ENCODE measurements around the gene ESAM.
"Not testable (repeated sequence)": the region's sequence is repeated elsewhere in the genome, so short reads cannot be mapped to it uniquely, and the experiment has no call there.

Gene ESAM

DNA sequence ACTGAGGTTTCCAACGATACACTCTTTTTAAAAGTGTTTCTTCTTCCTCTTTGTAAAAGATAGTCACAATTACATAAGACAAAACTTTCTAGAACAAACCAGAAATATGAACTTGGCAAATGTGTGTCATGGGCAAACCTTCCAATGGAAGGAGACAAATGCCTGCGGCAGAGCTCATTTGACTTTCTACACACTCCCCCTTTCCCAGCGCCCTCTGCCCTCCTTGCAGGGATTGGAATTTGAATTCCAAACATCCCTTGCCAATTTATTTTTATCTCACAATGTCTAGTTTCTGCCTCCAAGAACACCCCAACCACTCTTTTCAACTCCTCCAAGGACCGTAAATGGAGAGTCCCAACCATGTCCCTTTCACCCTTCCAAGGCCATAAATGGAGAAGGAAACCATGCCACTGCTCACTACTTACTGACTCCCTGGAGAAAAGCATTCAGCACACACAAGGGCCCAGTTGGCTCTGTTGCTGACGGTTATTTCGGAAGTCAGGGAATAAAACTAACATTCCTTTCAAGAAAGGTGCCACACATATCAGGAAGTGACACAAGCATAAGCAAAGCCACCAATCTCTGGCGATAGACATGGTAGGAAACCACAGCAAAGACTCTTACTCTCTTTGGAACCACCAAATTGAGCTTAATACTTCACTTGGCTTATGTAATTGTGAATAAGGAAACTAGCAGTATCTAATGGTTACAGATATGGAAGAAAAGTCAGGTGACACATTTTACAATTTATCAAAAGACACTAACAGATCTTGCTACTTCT is 15.0 kb upstream of the ESAM start:
- no peak overlapping the region for H3K4me3 ChIP-seq (ENCODE audit: low read depth, low read length)

DNA sequence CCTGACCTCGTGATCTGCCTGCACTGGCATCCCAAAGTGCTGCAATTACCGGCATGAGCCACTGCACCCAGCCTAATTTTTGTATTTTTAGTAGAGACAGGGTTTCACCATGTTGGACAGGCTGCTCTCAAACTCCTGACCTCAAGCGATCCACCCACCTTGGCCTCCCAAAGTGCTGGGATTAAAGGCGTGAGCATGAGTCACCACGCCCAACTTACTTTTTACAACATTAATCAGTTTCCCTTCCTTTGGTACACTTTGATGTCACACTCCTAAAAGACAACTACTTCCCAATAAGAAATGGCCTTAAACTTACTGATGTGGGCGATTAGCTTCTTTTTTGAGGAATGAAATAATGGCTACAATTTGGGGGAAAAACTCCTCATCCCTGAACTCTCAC is 8.9 kb upstream of the ESAM start:
- H3K4me3 ChIP-seq (ENCODE audit: low read depth, low read length): not testable (repeated sequence)

DNA sequence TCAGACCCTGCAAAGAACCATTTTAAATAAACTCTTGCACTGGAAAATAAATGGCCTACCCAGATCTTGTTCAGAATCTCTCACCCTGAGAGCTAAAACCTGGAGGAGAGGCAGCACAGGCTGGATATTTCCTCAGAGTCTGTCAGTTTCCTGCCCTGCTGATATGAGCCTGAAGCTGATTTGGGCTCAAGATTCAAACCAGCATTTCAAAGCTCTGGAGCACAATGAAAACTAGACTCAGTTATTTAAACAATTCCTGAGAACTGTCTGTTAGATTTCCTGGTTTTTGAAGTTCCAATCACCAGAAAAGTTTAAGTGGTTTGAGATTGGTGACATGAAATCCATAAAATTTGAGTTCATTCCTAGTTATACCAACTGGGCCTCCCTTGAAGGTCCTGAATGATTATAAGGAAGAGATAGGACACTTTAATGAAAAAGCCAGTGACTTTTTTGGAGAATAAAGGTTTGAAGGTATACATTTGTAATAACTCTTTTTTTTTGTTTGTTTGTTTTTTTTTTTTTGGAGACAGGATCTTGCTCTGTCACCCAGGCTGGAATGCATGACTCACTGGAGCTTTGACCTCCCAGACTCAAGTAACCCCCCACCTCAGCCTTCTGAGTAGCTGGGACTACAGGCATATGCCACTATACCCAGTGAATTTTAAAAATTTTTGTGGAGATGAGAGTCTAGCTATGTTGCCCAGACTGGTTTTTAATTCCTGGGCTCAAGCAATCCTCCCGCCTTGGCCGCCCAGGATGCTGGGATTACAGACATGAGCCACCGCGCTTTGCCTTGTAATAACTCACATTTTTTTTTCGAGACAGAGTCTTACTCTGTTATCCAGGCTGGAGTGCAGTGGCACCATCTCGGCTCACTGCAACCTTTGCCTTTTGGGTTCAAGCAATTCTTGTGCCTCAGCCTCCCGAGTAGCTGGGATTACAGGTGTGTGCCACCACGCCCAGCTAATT is 8.0 kb upstream of the ESAM start:
- no peak overlapping the region for H3K4me3 ChIP-seq (ENCODE audit: low read depth, low read length)

DNA sequence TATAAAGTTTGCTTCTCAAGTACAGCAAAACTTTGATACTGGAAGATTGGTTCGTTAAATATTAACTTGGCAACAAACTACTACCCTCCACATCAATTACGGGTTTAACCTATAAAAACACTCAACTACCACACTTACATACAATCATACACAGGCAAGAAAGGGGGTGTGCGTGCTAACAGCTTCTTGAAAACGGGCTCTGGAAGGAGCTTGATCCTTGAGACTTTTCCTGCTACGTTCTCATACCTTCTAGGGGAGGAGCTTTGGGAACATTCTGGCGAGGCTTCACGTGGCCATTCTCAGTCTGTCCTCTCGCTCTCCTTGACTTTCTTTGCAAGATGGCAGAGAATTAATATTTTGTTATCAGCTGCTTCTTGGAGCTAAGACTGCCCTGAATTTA is 6.8 kb upstream of the ESAM start:
- H3K4me3 ChIP-seq (ENCODE audit: low read depth, low read length): no peak overlapping the region

DNA sequence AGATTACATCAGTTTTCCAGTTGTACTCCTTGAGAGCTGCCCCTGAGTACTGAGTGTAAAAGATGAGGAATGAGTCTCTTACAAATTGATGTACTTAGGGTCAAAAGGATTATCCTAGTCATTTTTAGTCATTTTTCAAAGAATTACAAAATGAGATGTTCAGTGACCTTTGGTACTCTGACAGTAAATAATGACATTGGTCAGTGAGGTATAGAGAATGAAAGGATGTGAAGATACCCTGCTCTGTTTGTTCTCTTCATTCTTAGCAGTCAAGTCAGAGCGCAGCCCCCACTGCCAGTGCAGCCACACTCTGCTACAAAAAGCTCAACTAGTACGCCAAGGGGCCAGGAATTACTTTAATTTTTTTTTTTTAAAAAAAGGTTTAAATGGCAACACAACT is 4.1 kb upstream of the ESAM start:
- H3K4me3 ChIP-seq (ENCODE audit: low read depth, low read length): no peak overlapping the region

DNA sequence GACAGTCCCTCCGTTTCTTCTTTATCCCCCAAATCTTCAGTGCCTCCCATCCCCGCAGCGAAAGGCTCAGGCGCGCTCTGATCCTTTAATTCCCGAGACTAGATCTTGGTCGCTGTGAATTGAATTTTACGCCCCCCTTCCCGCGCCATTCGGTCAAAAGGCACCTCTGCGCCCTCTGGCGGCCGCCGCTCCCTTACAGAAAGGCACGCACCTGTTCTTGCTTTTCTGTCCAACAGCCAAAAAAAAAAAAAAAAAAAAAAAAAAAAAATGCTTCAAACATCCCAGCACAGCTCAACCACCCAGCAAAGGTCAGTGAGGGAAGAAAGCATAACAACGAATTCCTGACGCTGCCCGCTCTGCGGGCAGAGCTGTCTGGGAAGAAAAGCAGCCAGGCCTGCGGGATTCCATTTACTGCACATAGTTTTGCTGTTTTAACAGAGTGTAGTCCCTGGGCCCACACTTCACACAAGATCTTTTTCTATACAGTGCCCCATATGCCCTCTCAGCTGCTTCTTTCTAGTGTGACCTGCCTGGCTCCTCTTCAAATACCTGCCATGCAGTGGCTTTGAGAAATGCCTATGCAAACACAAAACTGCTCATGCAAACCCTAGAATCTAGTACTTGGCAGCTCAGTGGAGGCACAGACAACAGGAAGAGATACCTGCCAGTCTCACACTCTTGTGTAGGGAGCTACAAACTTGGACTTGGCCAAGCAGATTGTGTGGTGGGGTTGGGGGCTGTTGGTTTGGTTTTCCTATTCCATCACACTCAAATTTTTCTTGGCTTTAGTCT is 1.3 kb upstream of the ESAM start:
- peak overlapping the region; percentile 51 for H3K4me3 ChIP-seq (ENCODE audit: low read depth, low read length)

DNA sequence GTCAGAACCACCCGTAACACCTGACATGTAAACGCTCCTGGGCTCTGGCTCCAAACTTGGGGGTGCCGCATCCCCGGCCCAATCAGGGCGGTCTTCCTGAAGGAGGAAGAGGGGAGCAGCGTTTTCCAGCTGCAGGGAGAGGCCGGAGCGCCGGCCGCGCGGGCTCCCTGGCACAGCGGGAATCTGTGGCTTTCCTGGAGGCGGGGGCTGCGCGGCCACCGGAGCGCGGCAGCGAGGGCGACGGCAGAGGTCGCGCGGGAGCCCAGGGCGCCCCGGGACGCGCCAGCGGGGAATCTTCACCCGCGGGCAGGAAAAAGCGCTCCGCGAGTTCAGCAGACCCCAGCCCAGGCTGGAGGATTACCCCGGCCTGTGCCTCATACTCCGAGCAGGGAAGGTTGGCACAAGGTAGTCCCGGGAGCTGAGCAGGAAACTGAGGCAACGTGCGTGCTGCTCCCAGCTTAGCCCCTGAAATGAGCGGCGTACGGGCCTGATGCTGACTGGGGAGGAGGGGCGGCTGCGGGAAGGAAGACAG is 600 bp upstream of the ESAM start:
- H3K4me3 ChIP-seq (ENCODE audit: low read depth, low read length): peak overlapping the region; percentile 51

DNA sequence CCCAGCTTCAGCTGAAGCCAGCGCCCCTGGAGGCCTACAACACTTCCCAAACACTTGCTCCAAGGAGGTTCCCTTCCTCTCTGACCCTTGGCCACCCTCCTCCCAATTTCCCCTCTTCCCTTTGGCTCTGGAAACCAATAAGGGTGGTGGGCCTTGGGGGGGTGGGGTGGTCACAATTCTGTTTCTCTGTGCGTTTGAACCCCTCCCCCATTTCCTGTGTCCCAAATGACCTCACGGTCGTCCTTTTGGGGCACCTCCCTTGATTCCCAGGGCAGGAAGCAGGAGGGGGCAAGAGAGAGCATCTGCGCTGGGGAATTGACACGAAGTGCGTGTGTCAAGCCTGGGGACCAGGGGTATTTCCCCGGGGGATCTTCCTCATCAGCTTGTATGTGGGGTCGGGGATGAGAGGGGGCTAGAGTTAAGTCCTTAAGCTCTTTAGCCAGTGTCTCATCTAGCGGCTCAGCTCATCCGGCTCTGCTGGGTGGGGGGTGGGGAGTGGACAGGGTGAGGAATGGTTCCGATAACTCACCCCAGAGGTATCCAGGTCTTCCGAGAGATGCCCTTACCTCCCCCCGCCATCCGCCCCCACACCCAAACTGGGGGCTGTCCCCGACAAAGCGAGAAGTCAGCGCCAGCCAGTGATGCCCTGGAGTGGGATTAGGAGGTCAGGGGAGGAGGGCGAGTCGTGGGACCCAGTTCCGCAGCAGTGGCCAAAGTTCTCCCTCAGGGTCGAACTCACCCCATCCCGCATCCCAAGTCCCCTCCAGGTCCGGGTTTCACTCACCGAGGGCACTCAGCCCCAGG is 587 bp downstream of the ESAM start:
- peak overlapping the region; percentile 51 for H3K4me3 ChIP-seq (ENCODE audit: low read depth, low read length)

DNA sequence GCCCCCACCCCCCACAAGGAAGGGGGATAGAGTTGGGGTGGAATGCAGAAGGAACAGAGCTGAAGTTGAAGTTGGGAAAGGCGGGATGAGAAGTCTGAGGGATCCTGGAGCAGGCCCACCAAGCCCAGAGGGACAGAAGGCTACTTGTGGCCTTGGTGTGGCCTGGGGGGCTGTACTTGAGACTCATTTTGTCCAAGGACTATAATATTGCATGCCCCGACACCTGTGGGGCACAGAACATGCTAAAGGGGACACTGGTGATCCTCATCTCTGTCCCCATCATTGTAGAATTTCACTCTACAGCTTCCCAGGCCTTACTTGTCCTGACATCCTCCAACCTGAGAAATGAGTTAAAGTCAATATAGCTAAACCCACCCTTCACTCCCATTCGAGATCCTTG is 1.3 kb downstream of the ESAM start:
- H3K4me3 ChIP-seq (ENCODE audit: low read depth, low read length): no peak overlapping the region

DNA sequence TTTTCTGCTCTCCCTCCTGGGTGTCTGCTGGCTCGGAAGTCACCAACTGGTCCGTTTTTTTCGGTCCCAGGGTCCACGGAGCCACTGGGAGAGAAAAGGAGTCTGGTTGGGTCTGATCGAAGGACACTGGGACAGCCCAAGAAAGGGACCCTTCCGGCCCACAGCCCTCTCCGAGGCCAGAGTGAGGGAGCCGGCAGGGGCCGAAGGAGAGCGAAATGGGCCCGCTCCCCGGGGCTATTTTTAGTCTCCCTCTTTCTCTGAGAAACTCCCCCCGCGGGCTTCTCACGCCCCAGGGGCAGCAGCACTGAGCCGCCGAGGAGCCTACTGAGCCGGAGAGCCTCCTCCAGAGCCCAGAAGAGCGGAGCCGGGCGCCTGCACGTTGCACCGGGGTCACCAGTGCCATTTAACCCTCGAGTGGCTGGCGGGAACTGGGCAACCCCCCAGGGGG is 1.9 kb downstream of the ESAM start:
- H3K4me3 ChIP-seq (ENCODE audit: low read depth, low read length): no peak overlapping the region

DNA sequence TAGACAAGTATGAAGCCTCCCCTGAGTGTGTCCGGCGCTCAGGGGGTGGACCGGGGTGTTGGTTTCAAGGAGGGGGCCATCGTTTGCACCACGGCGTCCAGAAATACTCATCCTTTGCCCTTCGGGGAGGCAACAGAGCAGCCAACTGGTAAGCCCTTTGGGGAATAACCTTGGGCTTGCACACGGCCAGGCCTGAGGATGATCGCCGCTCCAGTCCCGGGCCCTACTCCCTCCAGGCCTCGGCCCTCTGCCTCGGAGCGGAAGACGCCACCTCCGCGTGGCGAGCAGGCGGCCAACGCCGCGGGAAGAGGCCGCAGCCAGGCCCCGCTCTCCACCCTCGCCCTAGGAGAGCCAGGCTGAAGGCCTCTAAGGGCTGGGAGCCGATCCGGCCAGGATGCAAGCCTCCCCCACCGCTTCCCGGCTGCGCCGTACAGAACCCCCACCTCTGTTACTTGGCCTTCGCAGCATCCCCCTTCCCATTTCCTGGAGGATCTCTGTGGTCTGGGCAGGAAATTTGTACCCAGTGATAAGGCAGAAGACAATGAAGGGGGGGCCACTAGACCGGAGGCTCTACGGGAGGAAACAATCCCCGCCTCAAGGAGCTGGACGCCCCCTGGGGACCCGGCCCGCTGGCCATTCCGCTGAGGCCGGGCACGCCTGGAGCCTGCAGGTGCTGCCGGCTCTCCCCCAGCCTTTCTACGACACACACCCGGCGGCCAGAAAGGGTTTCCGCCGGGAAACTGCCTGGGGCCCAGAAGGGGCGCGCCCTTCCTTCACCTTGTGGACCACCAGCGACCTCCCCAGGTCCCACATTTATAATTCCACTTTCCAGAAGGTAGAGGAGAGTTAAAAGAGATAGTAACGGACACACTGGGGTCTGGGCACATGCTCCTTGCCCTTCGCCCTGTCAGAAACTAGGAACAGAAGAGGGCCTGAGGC is 2.6 kb downstream of the ESAM start:
- H3K4me3 ChIP-seq (ENCODE audit: low read depth, low read length): no peak overlapping the region

DNA sequence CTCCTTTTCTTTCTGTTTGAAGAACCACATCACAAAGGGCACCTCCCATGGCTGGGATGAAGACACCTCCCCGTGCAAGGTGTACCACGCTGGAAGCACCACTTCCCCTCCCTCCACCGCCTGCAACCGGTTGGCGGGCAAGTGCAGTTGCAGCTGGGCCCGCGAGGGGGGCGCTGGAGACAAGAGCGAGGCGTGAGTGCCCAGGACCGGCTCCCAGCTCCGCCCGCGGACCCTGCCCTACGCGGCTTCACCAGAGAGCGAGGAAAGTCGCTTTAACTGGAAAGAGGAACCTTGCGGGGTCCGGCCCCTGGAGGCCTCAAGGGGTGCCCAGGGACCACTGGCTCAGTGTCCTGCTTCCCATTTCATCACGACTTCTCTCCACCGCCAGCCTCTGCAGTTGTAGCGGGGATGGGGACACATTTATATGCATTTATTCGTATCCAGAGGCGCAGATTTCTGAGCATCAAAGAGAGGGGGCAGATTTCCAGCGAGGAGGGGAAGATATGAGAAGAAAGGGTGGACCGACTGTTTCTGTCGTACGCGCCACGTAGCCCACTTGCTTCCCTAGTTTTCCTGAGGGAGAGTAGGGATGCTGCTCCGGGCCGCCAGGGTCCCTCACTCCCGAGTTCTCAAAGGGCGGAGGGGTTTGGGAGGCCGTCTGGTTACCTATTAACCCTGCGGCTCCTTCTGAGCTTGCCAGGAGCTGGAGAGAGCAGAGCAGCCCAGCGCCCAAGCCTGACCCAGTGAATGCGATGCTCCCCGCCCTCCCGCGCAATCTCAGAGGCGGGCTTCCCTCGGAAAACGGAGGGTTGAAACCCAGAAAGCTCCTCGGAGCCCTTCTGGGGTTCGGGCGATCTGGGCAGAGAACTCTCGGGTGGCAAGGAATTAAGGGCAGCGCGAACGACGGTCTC is 3.5 kb downstream of the ESAM start:
- H3K4me3 ChIP-seq (ENCODE audit: low read depth, low read length): no peak overlapping the region

DNA sequence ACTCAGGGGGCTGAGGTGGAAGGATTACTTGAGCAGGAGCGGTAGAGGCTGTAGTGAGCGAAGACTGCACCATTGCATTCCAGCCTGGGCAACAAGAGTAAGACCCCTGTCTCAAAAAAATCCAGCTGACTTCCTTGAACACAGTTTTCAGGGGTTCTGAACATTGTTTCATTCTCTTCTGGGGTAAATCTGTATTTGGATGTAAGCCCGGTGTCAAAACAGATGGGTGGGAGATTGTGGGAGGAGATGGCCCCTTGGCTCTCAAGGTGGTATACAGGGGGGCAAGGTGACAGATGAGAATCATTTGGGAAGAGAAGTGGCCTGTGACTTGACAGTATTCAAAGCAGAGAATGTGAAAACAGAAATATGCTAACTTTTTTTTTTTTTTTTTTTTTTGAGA is 4.8 kb downstream of the ESAM start:
- H3K4me3 ChIP-seq (ENCODE audit: low read depth, low read length): no peak overlapping the region

DNA sequence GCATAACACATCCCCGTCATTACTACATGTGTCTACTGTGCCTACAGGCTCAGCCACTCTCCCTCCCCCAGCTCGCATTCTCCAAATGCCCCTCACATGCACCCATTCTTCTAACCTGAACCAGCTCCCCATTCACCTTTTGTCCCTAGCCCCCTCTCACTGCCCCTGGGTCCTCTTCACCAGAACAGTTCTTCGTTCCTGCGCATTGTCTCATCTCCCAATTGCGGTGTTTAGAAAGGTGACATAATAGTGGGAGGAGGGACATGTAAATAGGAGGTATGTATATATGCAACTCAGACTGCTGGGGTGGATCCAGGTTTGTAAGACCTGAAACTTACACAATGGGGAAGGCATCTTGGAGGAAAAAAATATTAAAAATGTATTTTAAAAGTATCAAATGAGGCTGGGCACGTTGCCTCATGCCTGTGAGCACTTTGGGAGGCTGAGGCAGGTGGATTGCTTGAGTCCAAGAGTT is 5.3 kb downstream of the ESAM start:
- H3K4me3 ChIP-seq (ENCODE audit: low read depth, low read length): no peak overlapping the region

DNA sequence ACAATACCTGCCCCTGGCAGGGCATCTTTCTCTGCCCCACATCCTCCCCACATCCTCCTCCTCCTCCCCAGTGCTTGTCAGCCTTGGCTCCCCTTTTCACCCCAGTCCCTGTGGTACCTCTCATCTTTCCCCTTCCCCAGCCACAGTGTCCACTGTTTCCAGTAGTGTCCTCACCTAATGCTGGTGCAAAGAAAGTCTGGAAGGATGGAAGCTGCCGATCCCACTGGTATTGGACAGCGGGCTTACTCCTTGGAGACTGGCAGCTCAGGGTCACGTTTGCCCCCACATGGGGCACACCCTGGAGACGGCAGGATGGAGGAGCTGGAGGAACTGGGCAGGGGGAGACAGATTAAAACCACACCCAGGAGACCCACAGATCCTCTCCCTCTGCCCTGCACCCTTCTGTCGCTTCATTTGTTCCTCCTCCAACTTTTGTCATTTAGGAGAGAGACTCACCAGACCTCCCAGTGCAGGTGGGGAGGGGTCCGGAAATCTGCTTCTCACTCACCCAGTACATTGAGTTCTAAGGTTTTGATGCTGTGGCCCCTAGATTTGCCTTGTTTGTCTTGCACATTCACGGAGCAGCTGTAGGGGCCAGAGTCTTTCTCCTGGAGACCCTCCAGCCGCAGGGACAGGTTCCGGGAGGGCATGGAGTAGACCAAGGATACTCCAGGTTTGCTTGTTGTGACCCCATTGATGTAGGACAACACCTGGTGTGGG is 5.9 kb downstream of the ESAM start:
- no peak overlapping the region for H3K4me3 ChIP-seq (ENCODE audit: low read depth, low read length)

DNA sequence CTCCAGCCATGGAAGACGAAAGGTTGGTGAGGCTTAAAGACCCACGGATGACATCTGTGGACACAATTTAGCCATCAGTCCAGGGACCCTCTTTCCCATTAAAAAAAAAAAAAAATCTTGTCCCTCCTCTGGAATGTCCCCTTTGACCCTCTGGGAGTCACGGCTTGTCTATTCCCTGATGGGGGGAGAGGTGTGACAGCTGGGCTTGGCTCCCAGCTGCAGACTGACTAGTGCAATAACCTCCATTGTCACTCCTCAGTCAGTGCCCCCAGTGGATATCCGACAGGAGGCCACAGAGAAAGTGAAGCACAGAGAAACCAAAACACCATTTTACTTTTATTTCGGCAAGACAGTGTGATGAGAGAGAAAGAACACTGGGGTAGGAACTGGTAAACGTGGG is 7.4 kb downstream of the ESAM start:
- no peak overlapping the region for H3K4me3 ChIP-seq (ENCODE audit: low read depth, low read length)

DNA sequence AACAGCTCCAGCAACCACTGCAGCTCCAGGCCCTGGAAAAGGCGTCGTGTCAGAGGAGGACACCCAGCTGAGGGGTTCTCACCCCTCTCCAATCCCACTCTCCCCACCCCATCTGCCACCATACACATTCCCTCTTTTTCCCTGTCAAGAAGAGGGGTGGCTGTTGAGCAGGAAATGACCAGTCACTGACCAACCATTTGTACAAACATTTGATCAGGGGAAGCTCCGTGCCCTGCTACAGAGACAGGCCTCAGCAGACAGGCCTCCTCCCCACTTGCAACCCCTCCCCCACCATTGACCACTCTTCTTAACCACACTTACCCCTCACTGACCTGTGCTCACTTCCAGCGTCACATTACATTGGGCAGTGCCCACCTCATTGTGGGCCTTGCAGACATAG is 7.8 kb downstream of the ESAM start:
- H3K4me3 ChIP-seq (ENCODE audit: low read depth, low read length): no peak overlapping the region

Data from iPS-11a (cell line).